CD4-positive, alpha-beta T cell treated with Interleukin-15 for 1 hour (primary cell): ENCODE results near the gene JAZF1.

ENCODE experiments used
- DNase-seq: peaks from one replicate; pipeline ENCODE4 v3.0.0-alpha.2; 2020

JAZF1 gene

DNA sequence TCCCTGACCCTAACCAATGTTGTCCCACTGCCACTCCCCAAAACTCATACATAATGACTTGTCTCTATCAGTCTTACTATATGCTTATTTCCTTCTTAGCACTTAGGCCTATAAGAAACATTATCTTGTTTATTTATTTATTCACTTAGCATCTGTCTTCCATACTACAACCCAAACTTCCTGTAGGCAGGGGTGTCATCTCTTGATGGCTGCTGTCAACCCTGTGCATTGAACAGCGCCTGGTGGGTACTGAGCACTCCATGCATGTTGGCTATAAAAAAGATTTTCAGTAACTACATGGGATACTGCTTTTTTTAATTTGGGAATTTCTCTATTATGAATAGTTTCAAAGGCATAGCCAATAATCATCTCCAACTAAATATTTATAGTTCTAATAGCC is 46.7 kb downstream of the JAZF1 start:
- DNase-seq: no peak

- no peak for DNase-seq
These were observed 47.4 kb downstream of the JAZF1 start for GRCh38 chr7:28132959-28133870.

DNA sequence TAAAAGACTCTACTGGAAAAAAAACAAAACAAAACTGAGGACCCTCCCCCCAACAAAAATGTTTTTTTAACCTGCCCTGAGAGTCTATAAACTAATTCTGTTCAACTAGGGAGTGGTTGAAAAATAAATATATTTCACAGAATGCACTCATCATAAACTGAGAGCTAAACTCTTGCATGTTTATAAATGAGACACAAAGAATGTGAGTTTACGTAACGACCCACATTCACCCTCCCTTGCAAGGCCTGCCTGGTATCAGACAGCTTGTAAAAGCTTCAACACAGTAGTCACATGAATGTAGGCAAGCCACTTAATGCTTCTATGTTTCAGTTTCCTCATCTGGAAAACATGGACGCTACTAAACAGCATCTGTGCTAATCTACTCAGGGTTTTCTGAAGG is 50.3 kb downstream of the JAZF1 start:
- no peak for DNase-seq

DNA sequence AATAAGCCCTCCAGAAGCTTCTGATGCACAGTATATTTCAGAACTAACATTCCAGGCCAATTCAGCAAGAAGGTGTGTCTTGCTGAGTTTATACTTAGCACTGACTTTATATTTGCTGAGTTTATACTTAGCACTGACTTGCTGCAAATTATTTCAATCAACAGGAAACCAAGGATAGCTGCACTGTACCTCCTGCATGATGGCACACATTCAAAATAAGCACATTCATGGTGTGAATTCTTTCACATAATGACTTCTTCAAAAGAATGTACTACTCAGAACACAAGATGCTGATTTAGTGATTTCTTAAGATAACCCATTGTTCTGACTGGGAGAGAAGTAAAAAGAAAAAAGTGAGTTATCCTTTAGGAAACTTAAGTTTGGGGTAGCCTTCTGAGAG is 52.0 kb downstream of the JAZF1 start:
- no peak for DNase-seq

DNA sequence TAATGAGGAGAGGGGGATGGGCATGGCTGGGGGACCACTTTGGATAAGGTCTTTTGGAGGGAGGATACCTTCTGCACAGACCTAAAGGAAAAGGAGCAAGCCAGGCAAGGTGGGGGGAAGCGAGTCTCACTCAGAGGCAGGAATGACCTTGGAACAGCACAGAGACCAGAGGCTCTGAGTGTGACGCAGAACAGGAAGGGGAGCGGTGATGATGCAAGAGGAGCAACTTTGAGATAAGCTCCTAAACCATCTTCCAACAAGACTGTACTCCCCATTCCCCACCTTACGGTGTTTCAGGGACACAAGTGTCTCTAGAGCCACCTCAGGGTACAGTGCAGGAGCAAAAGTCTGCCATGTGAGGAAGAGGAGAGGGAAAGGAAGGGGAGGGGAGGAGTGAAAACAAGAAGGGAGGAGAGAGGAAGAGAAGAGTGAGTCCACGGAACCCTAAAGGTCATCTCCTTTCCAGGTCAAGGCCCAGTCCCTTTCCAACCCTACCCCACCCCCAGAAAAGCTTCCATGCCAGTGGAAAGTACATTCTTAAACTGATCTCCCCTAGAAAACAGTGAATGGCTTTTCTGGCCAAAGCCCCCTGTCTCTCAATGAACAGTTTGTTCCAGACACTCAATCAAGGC is 54.1 kb downstream of the JAZF1 start:
- DNase-seq: peak; percentile 20

DNA sequence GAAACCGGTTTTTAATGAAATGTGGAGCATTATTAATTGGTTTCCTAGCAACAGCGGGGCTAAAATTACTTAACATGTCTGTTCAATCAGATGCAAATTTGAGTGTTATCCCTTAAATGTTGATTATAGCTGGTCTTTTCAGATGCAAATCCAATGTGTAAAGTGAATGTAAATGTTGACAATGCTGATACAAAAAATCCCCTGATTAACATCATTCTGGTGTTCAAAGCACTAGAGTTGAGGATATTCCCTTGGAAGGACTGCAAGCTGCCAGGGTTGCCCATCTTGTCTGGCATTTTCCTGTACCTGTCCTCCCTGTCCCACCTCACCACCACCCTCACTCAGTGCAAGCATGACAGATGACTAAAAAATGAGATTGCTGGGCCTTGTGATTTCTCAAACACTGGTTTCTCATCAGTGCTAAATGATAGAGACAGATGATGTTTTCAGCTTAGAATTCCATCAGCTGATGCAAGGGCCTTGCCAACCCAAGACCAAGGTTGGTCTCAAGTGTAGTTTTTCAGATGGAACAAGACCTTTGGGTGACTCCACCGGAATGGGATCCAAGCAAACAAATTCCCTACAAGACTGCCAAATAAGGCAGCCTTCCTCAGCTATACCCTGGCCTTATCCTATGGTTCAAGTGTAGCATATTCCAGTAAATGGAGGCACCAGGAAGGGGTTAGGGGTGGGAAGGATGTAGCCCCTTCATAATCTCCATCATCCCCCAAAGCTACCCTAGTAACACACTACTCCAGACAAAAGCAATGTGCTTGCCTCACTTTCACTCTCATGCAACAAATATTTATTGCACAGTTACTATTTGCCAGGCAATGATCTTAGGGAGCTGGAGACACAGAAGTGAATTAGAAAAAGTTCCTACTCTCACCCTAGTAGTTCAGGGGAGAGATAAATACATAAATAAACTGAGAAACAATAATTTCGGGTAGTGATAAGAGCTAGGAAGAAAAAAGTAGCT is 54.9 kb downstream of the JAZF1 start:
- no peak for DNase-seq

DNA sequence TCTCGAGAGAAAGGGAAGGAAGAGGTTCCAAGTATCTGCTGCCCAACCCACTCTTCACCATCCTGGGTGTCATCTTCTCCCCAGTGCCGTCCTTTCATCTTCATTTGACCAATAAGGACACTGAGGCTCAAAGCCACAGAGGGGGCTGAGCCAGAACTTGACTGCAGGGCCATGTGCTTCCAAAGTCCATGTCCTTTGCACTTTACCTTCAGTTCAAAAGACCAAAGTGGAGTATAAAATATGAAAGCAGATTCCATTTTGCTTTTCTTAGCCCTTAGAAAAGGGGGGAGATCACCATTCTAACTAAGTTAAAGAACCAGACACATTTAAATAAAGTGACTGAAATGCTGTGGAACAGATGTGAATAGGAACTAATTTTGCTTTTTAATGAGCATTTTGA is 56.2 kb downstream of the JAZF1 start:
- no peak for DNase-seq

- DNase-seq: no peak
These were observed 56.8 kb downstream of the JAZF1 start for GRCh38 chr7:28123752-28124151.

- no peak for DNase-seq
These were observed 59.1 kb downstream of the JAZF1 start for GRCh38 chr7:28121496-28121895.

GRCh38 chr7:28116041-28116440 is 64.6 kb downstream of the JAZF1 start:
- no peak for DNase-seq

DNA sequence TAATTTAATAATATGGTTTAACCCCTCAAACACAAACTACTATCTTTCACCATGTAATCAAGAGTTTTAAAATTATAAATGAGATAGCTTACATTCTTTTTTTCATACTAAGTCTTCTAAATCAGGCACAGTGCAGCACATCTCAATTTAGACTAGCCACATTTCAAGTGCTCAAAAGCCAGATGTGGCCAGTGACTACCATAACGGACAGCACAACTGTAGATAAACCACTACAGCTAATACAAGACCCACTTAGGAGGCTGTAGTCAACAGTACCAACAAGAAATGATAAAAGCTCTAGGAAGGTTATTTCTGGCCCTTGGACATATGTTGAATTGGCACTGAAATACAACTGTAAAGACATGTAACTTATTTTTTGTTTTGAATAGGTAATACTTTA is 65.3 kb downstream of the JAZF1 start:
- no peak for DNase-seq

GRCh38 chr7:28114056-28114455 is 66.5 kb downstream of the JAZF1 start:
- no peak for DNase-seq

DNA sequence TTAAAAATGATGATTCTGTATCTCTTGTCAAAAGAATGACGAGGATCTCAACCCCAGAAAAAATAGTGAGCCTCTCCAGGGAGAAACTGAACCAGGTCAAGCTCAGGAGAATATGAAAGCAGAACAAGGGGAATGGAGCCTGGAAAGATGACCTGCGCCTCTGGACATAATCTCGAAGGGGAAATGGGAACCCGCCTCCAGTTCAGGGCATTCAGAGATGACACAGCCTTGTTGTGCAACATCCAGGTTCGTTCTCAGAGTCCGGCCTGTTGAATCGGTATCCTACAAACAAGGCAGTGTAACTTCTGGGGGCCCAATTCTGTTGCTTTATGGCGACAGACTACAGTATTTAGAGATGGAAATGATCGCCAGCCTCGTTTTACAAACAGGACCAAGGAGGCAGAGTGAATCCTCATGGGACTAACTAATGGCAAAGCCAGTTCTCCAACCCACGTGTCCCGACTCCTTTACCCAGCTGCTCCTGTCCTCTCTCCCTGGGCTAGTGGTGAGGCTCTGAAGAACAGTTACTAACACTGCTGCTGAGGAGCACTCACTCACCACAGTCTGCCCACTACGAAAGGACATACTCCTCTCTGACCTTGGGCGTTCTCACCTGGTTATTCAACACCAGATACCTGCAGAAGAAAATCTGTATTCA is 67.6 kb downstream of the JAZF1 start:
- DNase-seq: peak; percentile 30

- no peak for DNase-seq
These were observed 68.1 kb downstream of the JAZF1 start for GRCh38 chr7:28112467-28112866.

DNA sequence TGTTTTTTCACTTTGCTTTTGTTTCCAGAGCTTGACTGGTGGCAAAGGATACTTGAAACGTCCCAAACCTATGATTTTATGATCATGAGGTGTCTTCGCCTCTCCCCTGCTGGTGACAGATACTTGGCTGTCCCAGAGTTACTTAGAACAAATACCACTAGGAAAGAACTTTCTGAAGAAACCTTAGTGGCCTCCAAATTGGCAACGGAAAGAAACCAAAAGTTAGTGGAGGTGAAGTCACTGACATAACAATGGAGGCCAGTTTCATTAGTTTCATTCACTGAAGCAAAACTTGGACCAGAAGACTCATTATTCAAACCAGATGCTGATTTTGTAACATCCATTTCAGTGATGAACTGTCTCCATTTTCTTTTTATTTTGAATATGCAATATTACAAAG is 68.6 kb downstream of the JAZF1 start:
- DNase-seq: no peak

DNA sequence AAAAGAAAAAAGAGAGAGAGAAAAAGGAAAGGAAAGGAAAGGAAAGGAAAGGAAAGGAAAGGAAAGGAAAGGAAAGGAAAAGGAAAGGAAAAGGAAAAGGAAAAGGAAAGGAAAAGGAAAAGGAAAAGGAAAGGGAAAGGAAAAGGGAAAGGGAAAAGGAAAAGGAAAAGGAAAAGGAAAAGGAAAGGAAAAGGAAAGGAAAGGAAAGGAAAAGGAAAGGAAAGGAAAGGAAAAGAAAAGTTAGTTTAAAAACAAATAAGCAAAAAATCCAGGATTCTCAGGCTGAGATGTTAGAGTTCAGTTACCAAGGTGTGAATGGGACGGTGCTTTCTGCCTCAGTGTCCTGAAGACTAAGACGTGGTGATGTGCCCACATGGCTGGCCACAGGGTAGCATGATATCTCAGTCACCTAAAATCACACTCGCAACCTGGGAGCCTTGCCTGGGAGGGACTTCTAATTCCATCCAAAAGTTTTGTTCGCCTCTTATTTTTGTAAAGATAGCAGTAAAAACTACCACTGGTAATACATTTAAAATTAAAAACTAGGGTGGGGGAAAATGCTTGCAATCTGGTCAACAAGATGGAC is 70.1 kb downstream of the JAZF1 start:
- no peak for DNase-seq

GRCh38 chr7:28108747-28109146 is 71.8 kb downstream of the JAZF1 start:
- no peak for DNase-seq

DNA sequence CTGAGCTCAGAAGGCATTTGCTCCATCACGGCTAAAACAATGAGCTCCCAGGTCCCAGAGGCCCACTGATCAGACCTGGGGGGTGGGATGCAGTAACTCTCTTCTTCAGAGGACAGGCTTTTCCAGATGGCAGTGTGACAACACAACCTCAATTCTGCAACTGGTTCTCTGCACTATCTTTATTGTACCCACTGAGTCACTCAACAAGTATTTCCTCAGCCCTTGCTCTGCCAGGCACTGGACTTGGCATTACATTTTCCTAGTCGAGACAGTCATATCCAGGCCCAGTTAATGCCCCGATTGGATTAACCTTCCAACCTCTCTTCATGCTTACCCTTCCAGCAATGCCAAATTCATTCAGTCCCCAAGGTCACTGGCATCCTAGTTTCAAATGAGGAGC is 72.6 kb downstream of the JAZF1 start:
- DNase-seq: no peak

DNA sequence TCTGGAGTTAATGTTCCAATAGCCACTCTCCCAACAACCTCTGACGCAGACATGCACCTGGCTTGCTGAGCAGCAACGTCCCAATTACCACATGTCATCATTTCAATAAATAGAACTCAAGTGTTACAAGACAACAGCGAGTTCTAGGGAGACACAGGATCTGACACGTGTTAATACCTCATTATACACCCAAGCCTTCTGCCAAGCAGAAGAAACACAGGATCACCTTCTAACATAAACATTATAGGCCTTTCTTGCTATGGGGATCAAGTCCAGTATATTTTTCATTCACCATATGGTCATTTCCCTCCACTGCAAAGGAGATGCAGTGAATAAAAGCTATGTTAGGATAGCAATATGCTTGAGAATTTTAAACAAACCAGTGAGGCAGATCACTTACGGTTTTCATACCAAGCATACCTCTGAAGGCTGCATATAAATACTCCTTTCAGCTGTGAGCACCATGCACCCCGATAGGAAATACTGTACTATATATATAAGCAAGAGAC is 74.2 kb downstream of the JAZF1 start:
- DNase-seq: no peak

GRCh38 chr7:28105234-28105633 is 75.4 kb downstream of the JAZF1 start:
- no peak for DNase-seq

DNA sequence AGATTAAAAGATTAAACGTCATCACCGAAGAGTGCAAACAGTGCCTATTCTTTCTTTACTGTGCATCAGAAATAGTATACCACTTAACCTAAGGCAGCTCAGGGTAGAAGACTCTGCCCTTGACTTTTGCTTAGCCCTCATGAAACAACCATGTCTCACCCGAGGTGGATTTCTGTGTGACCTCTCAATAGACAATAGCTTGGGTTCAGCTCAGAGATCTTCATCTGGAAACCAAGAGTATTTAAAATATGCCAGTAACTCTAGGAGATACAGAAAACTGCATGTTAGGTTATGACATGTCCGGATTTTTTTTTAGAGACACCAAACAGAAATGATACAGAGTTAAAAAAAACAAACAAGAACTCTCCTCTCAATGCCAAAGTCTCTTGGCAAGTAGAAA is 75.8 kb downstream of the JAZF1 start:
- DNase-seq: no peak

DNA sequence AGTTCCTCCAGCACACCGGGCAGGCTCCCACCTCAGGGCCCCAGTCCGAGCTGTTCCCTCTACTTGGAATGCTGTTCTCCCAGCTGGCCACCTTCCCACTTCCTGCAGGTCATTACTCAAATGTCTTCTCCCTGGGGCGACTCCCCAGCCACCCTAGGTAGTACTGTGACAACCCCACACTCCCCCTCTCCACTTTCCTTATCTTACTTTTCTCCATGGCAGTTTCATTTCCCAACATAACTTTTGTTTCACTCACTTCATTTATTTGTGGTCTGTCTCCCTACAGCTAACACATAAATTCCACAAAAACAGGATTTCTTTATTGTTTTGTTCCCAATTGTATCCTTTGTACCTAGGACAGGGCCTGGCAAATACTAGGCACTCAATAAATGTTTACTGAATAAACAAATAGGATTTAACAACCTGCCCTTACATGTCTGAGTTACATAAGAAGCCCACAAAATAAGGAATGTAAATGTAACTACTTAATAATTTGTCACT is 76.5 kb downstream of the JAZF1 start:
- DNase-seq: no peak
